ENCODE data around the gene CLCNKA.
"Not testable (repeated sequence)": the region's sequence is repeated elsewhere in the genome, so short reads cannot be mapped to it uniquely, and the experiment has no call there.

Gene CLCNKA

GRCh38 chr1:16021681-16022080 lies at the start of gene CLCNKA:
TSS of gene CLCNKA (plus strand) at chr1:16022036. CDS start at chr1:16022620, 584 bp downstream.
- DNase-seq, result no peak

GRCh38 chr1:15972409-15972808 lies 49.4 kb upstream of the CLCNKA start:
- no peak for DNase-seq

GRCh38 chr1:15973772-15974171 lies 48.1 kb upstream of the CLCNKA start:
- DNase-seq, result no peak

GRCh38 chr1:15974855-15975254 lies 47.0 kb upstream of the CLCNKA start:
- DNase-seq, result no peak

- DNase-seq, result peak; percentile 53
Measured at GRCh38 chr1:15975358-15975804, 46.5 kb upstream of the CLCNKA start.

GRCh38 chr1:15975805-15976680 lies 45.8 kb upstream of the CLCNKA start, which contains the start of gene ZBTB17:
TSS of gene ZBTB17 (minus strand) at chr1:15976101. CDS start at chr1:15948495, 27,606 bp downstream.
- DNase-seq, result peak; percentile 93

- DNase-seq, result not testable (repeated sequence)
Measured at GRCh38 chr1:15977947-15978346, 43.9 kb upstream of the CLCNKA start.

GRCh38 chr1:15981679-15982078 lies 40.2 kb upstream of the CLCNKA start:
- no peak for DNase-seq

- DNase-seq, result no peak
Measured at GRCh38 chr1:15983275-15983674, 38.6 kb upstream of the CLCNKA start.

- DNase-seq, result no peak
Measured at GRCh38 chr1:15985611-15986297, 36.1 kb upstream of the CLCNKA start.

- DNase-seq, result no peak
Measured at GRCh38 chr1:15988856-15989736, 32.7 kb upstream of the CLCNKA start.

GRCh38 chr1:15989776-15990175 lies 32.1 kb upstream of the CLCNKA start:
- DNase-seq, result no peak

- no peak for DNase-seq
Measured at GRCh38 chr1:15991427-15992186, 30.2 kb upstream of the CLCNKA start.

GRCh38 chr1:15992187-15992553 lies 29.7 kb upstream of the CLCNKA start:
- DNase-seq, result no peak

- DNase-seq, result no peak
Measured at GRCh38 chr1:15992582-15993500, 29.0 kb upstream of the CLCNKA start.

- DNase-seq, result no peak
Measured at GRCh38 chr1:15993666-15994065, 28.2 kb upstream of the CLCNKA start.

- no peak for DNase-seq
Measured at GRCh38 chr1:15994081-15994480, 27.8 kb upstream of the CLCNKA start.

GRCh38 chr1:15994590-15995351 lies 27.1 kb upstream of the CLCNKA start:
- peak; percentile 86 for DNase-seq

- no peak for DNase-seq
Measured at GRCh38 chr1:15997076-15997585, 24.7 kb upstream of the CLCNKA start.

Data from midbrain (tissue), 1 donor.